DMS79 (cell line): ENCODE data around the gene FNBP1L.
A peak's percentile ranks its signal among the peaks of the same experiment; 100 is the strongest.
"Not testable (repeated sequence)": the region's sequence is repeated elsewhere in the genome, so short reads cannot be mapped to it uniquely, and the experiment has no call there.

Experiments used
- DNase-seq: peaks from one replicate; lab custom pipeline; 2025; lab: John Stamatoyannopoulos, UW

Gene FNBP1L

GRCh38 chr1:93443454-93443853, 4.5 kb upstream of the FNBP1L start:
- DNase-seq = peak; percentile 26

- peak; percentile 78 for DNase-seq
Observed at GRCh38 chr1:93446837-93447451, 974 bp upstream of the FNBP1L start.

GRCh38 chr1:93448292-93448982, 519 bp downstream of the FNBP1L start:
- DNase-seq = peak; percentile 47

- DNase-seq = peak; percentile 32
Observed at GRCh38 chr1:93448983-93449804, 1.3 kb downstream of the FNBP1L start.

GRCh38 chr1:93450321-93450720, 2.4 kb downstream of the FNBP1L start:
- DNase-seq = no peak

- DNase-seq = no peak
Observed at GRCh38 chr1:93453911-93454310, 6.0 kb downstream of the FNBP1L start.

GRCh38 chr1:93459126-93459525, 11.2 kb downstream of the FNBP1L start:
- no peak for DNase-seq

- no peak for DNase-seq
Observed at GRCh38 chr1:93461236-93461635, 13.3 kb downstream of the FNBP1L start.

GRCh38 chr1:93463960-93464359, 16.0 kb downstream of the FNBP1L start:
- DNase-seq = no peak

GRCh38 chr1:93465371-93466082, 17.6 kb downstream of the FNBP1L start:
- not testable (repeated sequence) for DNase-seq

- DNase-seq = no peak
Observed at GRCh38 chr1:93467606-93468005, 19.7 kb downstream of the FNBP1L start.

- no peak for DNase-seq
Observed at GRCh38 chr1:93468662-93469061, 20.7 kb downstream of the FNBP1L start.

GRCh38 chr1:93469223-93469622, 21.3 kb downstream of the FNBP1L start:
- not testable (repeated sequence) for DNase-seq

GRCh38 chr1:93471284-93471683, 23.4 kb downstream of the FNBP1L start:
- no peak for DNase-seq

- DNase-seq = no peak
Observed at GRCh38 chr1:93471911-93472310, 24.0 kb downstream of the FNBP1L start.

- no peak for DNase-seq
Observed at GRCh38 chr1:93474321-93474720, 26.4 kb downstream of the FNBP1L start.

GRCh38 chr1:93475681-93476080, 27.8 kb downstream of the FNBP1L start:
- DNase-seq = no peak

- not testable (repeated sequence) for DNase-seq
Observed at GRCh38 chr1:93479133-93479745, 31.3 kb downstream of the FNBP1L start.

- not testable (repeated sequence) for DNase-seq
Observed at GRCh38 chr1:93481899-93482298, 34.0 kb downstream of the FNBP1L start.

- no peak for DNase-seq
Observed at GRCh38 chr1:93483200-93483599, 35.3 kb downstream of the FNBP1L start.

- DNase-seq = no peak
Observed at GRCh38 chr1:93483606-93484005, 35.7 kb downstream of the FNBP1L start.

- no peak for DNase-seq
Observed at GRCh38 chr1:93488207-93488606, 40.3 kb downstream of the FNBP1L start.
